C4-2B (cell line): ENCODE measurements around the gene TCP11.

Experiments
- ZFX ChIP-seq: fragments of 450-650 bp; IDR thresholded peaks from 2 replicates; pipeline ENCODE4 v1.6.1; 2017
- TF ChIP-seq, protein P1 (sequence below): fragments of 450-650 bp; conservative IDR thresholded peaks from 2 replicates; pipeline ENCODE4 v1.5.1; 2017; ENCODE audit warnings: mild to moderate bottlenecking

DNA sequence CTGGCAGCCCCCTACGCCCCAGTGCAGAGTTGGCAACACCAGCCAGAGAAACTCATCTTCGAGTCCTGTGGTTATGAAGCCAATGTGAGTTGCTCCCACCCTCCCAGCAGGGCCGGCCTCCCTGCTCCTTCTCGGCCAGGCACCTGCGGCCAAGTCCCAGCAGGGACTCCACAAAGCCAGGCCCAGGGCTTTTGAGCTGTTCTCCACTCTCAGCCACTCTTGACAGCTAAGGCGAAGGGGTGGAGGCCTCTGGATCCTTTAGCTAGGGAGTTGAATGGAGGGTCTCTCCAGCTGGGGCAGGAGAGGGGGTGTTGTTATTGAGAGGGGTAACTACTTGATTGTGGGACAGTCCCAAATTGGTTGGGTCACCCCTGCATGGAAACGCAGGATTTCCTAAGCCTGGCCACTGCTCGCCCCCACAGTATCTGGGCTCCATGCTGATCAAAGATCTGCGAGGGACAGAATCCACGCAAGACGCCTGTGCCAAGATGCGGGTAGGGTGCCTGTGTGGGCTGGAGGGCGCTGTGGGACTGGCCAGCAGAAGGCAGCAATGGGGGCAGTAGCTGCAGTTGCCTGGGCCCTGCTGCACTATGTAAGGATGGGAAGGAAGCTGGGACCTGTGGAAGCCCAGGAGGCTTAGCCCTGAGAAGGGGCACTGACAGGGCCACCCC lies 58.3 kb downstream of the TCP11 start:
- TF ChIP-seq, protein P1, sequence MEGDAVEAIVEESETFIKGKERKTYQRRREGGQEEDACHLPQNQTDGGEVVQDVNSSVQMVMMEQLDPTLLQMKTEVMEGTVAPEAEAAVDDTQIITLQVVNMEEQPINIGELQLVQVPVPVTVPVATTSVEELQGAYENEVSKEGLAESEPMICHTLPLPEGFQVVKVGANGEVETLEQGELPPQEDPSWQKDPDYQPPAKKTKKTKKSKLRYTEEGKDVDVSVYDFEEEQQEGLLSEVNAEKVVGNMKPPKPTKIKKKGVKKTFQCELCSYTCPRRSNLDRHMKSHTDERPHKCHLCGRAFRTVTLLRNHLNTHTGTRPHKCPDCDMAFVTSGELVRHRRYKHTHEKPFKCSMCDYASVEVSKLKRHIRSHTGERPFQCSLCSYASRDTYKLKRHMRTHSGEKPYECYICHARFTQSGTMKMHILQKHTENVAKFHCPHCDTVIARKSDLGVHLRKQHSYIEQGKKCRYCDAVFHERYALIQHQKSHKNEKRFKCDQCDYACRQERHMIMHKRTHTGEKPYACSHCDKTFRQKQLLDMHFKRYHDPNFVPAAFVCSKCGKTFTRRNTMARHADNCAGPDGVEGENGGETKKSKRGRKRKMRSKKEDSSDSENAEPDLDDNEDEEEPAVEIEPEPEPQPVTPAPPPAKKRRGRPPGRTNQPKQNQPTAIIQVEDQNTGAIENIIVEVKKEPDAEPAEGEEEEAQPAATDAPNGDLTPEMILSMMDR = no peak
- TF ChIP-seq ZFX = no peak
